CD4-positive, alpha-beta T cell treated with Interferon gamma for 1 hour (primary cell): Measurements from ENCODE around the gene CNOT4.

ENCODE experiments used
- DNase-seq: peaks from one replicate; pipeline ENCODE4 v3.0.0-alpha.2; 2020

The CNOT4 gene

GRCh38 chr7:135317676-135318325 lies 192.1 kb downstream of the CNOT4 start:
- DNase-seq: no peak

GRCh38 chr7:135316648-135317313 lies 193.1 kb downstream of the CNOT4 start:
- DNase-seq: no peak

- DNase-seq: no peak
Observed at GRCh38 chr7:135313971-135314370, 195.9 kb downstream of the CNOT4 start.
